ENCODE results near the gene CDC16.
"Not testable (repeated sequence)": the region's sequence is repeated elsewhere in the genome, so short reads cannot be mapped to it uniquely, and the experiment has no call there.

The CDC16 gene

DNA sequence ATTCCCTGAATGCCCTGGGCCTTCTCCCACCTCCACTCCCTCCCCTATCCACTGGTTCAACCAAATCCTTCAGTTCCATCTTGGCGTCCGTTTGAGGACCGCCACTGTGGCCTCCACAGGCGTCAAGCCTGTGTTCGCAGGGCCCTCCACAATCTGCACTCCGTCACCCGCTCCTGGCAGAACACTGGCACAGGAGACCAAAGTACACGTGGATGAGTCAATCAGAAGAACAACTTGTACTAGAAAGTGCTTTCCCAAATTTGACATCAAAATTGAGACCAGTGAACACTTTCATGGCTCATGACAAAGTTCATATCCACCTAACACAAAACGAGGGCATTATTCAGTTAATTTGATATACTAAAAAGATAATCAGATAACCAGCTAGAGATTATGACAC lies 6.5 kb upstream of the CDC16 start:
- no peak for DNase-seq

DNA sequence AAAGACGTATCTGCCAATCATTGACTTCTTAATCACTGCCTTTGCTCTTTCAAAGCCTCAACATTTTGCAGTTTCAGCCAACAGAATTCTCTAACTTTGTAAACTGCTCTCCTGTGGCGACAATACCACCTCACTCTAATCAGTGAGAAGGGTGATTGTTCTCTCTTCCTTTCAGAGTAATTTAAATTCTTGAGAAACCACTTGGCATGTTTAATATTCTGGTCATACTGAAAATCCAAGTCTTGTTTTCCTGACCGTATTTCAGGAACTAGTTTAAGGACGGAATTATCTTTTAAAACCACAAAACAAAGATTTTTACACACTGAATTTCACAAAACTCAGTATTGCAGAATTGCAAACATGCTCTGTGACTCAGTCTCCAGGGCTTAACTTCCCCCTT lies 5.2 kb upstream of the CDC16 start:
- DNase-seq: no peak

DNA sequence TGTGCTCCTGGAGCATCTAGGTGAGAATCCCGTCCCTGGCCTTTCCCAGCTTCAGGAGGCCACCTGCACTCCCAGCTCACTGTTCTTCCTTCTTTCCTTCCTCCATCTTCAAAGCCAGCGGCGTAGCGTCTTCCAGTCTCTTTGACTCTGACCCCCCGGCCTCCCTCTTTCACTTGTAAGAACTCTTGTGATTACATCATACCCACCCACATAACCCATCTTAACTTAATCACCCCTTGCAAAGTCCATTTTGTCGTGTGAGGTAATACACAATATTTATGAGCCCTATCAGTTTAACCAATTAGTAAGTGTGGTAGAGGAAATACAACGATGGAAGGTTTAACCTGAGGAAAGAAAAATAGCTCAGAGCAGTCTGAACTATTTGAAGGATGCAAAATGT lies 4.6 kb upstream of the CDC16 start:
- DNase-seq: no peak

DNA sequence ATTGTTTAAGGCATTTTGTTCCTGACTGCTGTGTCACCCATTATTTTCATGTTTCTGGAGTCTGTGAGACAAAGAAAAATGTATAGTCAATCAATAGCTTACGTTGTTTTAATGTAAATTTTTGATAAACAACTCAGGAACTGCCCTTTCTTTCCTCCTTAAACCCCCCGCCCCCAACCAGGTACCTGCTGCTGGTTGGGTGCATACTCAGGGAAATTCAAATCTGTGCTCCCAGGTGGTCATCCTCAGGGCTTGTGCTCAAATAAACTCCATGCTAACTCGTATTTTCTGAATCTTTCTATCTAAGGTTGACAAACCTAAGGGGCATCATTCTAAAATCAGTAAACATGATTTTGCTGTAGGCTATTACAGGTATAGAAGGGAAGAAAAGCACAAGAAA lies 4.1 kb upstream of the CDC16 start:
- no peak for DNase-seq

DNA sequence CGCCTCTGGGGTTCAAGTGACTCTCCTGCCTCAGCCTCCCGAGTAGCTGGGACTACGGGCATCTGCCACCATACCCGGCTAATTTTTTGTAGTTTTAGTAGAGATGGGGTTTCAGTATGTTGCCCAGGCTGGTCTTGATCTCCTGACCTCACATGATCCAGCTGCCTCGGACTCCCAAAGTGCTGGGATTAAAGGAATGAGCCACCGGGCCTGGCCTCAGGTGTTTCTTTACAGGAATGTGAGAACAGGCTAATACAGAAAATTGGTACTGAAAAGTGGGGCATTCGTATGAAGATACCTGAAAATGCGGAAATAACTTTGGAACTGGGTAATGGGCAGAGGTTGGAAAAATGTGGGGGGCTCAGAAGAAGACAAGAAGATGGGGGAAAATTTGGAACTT lies 2.8 kb upstream of the CDC16 start:
- DNase-seq: no peak

DNA sequence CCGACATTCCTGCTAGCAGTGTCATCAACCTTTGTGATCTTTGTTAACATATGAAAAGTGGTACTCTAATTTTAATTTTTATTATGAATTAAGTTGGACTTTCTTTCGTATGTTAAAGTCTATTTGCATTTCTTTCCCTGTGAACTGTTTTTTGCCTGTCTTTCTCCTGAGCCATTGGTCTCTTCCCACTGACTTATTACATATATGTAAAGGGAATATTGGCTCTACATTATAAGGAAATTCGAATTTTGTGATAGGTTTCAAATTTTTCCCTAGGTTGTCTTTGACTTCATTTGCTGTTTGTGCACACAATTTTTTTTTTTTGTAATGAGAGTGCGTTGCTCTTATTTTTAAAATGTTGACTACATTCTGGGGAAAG lies 442 bp upstream of the CDC16 start:
- DNase-seq: no peak

DNA sequence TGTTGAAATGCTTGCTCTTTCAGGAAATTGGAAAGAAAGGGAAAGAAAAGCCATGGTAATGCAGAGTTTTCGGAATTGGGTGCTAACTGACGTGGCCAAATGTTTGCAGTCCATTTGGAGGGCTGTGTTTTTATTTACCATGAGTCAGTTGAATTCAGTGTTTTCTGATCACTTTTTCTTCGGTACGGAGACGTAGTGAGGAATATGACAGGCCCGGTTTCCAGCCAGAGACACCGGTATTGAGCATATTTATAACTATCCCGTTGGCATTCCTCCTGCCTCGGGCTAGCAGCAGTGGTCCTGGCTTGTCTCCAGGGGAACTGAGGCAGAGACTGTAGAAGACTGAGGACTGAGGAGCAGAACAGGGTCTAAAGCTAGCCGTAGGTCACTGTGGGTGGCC lies 1.0 kb downstream of the CDC16 start:
- DNase-seq: no peak

DNA sequence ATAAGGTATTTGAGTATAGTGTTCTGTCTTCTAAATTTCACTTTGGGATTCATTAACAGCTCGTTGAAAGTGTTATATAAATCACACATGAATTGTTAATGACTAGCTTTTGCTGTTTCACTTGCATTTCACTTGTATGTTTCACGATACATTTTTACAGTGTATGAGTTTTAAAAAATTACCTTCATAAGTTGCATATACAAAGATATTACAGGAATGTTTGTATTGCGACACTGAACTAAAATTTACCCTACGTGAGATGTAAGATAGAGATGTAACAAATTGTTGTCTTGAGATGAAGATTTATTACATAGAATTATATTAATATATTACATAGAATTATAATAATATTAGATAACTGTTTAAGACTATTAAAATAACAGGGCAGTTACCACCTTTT lies 1.5 kb downstream of the CDC16 start:
- DNase-seq: no peak

DNA sequence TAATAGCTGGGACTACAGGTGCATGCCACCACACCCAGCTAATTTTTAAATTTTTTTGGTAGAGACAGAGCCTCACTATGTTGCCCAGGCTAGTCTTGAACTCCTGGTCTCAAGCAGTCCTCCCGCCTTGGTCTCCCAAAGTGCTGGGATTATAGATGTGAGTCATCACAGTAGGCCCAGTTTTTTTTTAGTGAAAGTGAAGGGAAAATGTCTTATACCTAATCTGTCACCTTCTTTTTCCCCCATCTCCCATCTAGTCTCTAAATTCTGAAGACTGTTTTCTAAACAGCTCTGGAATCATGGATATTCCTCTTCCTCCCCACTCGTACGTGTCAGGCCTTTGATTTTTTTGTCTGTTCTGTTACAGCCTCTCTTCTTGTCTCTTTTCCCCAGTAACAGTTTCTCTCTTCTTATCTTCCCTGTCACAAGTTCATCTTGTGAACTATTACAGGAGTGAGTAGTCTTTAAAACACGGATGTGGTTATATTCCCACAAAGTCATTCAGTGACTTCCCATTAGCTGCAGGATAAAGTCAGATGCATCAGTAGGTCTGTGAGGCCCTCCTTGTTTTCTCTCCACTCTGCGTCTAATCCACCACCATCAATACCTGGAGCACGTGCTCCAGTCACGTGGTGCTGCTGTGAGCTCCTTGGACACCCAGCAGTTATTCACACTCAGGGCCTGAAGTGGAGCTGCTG lies 2.9 kb downstream of the CDC16 start:
- no peak for DNase-seq

DNA sequence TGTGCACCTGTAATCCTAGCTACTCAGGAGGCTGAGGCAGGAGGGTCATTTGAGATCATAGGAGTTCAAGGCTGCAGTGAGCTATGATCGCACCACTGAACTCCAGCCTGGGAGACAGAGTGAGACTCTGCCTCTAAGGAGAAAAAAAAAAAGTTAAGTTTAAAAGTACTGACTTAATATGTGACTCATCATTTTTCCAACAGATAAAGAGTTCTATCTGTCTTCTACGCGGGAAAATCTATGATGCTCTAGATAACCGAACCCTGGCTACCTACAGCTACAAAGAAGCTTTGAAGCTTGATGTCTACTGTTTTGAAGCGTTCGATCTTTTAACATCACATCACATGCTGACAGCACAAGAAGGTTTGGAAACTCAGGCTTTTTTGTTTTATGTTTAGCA lies 7.2 kb downstream of the CDC16 start:
- no peak for DNase-seq

DNA sequence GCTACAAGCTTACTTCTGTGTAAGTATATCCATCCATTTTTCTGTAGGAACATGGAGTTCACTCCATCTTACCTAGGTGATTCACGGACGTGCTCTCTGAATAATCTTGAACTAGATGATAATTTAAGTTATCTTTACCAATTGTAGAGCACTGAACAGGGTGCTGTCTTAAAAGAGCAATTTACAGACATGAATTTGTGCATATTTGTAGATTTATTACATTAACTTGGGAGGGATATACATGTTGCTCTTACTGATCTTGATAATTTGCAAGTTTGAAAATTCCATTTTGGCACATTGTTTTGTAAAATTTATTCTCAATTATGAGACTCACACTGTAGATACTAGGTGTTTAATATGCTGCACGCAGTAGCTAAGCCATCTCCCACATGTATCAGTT lies 9.3 kb downstream of the CDC16 start:
- DNase-seq: no peak

DNA sequence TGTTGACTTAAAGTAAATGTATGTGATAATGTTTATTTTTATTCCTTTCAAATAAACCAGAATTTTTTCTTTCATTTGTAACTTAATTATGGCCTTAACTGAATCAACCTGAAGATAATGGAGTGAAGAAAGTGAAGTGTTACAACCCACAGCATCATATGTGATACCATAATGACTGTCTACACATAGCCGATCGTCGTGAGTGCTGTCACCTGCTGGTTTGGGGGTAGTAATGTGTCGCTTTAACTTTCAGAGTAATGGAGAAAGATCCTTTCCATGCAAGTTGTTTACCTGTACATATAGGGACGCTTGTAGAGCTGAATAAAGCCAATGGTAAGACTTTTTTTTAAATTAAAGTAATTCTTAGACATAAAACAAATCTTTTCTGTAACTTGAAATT lies 9.9 kb downstream of the CDC16 start:
- DNase-seq: no peak

DNA sequence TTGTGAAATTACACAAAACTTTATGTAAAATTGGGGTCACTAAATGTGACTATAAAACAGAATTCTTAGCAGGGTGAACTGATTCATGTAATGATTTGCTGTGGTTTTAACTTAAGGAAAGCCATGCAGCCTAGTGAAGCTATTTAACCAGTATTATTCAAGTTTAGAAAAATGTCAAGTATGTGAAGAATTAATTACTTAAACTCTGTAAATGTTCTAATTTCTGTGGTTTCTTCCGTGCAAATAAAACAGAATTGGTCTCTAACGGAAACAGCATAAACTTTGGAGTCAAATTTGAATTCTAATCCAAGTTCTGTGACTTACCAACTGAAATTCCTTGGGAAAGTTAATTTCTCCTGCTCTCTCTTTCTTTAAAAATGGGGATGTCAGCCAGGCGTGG lies 13.3 kb downstream of the CDC16 start:
- DNase-seq: peak; percentile 7

DNA sequence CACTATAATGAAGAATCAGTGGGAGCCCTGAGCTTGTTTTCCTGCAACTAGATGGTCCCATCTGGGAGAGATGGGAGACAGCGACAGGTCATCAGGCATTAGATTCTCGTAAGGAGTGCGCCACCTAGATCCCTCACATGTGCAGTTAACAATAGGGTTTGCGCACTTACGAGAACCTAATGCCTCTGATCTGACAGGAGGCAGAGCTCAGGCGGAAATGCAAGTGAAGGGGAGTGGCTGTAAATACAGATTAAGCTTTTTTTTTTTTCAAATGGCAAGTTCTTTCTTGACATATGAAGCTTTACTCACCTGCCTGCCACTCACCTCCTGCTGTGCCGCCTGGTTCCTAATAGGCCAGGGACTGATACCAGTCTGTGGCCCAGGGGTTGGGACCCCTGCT lies 14.4 kb downstream of the CDC16 start:
- DNase-seq: no peak

DNA sequence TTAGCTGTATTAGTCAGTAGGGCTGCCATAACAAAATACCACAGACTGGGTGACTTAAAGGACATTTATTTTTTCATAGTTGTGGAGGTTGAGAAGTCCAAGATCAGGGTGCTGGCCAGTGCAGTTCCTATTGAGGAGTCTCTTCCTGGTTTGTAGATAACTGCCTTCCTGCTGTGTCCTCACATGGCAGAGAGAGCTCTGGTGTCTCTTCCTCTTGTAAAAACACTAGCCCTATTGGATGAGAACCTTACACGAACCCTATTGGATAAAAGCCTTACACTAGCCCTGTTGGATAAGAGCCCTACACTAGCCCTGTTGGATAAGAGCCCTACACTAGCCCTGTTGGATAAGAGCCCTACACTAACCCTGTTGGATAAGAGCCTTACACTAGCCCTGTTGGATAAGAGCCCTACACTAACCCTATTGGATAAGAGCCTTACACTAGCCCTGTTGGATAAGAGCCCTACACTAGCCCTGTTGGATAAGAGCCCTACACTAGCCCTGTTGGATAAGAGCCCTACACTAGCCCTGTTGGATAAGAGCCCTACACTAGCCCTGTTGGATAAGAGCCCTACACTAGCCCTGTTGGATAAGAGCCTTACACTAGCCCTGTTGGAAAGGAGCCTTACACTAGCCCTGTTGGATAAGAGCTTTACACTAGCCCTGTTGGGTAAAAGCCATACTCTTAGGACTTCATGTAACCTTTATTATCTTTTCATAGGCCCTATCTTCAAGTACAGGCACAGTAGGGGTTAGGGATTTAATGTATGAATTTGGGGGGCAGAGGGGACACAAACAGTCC lies 17.1 kb downstream of the CDC16 start:
- not testable (repeated sequence) for DNase-seq

DNA sequence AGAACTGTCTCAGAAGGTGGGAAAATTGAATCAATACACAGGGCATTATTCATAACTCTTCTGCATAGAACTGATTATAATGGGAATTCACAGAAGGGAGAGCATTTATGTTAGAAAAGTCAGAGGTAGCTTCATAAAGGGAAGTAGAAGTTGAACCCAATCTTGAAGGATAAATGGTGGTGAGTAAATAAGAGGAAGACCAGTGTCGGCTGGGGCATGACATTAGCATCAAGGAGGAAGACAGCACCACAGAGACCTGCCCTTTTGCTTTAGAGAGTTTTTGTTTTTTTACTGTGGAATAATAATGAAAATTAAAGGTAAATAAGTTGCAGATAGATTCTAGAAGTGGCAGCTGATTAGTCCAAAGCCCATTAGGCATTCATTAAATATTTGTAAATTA lies 21.9 kb downstream of the CDC16 start:
- DNase-seq: no peak

DNA sequence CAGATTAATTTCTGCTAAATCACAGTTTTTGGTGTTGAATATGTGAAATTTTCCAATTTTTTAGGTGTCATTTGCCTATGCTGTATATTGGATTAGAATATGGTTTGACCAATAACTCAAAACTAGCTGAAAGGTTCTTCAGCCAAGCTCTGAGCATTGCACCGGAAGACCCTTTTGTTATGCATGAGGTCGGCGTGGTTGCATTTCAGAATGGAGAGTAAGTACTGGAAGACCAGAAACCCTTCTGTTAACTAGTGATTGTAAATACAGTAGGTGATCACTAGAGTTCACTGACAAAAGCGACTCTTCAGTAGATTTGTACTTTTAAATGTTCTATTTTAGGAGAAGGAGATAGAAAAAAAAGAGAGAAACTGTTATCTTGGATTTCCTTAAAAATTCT lies 22.3 kb downstream of the CDC16 start:
- no peak for DNase-seq

DNA sequence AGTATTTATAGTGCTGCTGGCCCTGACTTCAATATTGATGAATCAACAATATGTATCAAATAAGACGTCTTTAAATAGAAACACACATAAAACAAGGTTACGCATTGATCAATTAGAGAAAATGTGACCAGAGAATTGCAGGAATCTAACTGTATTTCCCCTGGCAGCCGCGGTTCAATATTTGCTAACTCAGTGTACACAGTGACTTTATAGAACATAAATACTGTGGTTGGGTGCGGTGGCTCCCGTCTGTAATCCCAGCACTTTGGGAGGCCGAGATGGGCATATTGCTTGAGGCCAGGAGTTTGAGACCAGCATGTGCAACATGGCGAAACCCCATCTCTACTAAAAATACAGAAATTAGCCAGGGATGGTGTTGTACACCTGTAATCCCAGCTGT lies 23.9 kb downstream of the CDC16 start:
- DNase-seq: no peak

DNA sequence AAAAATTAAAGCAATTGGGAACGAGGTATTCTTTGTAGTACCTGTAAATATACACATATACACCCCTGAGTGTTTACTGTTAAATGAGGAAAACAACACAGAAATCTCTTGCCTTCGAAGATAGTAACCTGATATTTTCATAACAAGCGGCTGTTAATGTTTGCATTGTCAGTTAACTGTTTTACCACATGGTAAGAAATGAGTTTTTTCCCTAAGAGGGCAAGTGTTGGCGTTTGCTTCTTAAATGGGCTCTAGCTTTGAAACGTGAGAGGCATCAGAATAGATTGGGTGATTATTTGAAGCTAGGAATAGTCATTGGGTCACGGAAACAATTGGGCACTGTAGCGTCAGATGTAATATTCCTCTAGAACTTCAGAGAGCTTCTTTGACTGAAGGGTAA lies 24.7 kb downstream of the CDC16 start:
- DNase-seq: no peak

DNA sequence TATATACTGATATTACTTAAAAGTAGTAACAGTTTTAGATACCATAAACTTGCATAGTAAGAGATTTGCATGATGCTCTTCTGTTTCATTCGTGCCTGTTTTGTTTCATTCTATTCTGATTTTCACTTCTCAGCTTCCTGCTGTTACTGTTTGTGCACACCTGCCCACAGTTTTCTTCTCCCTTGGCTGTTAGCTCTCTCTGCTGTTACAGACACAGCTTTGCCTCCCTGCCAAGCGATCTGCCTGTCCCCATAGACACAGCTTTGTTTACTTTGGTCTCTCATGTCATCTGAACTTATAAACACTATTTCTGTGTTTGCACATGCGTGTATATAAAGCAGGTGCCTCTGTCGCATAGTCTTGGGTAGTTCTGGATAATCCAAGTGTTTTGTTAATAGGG lies 25.3 kb downstream of the CDC16 start:
- no peak for DNase-seq

DNA sequence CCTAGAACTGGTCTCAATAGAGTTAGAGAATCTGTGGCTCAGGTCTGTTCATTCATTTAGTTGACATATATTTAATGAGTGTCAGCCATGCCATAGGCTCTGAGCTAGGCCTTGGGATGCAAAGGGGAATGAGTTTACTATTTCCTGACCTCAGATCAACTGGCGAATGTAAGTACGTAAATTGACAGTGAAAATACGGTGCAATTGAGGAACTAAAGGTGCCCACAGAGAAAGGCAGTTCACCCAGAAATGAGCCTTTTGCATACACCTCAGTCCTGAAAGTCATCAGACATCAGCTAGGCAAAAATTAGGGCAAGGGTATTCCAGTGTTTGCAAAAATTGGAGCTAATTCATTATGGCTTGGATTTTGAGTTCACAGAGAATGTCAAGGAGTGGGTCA lies 26.1 kb downstream of the CDC16 start:
- DNase-seq: no peak

DNA sequence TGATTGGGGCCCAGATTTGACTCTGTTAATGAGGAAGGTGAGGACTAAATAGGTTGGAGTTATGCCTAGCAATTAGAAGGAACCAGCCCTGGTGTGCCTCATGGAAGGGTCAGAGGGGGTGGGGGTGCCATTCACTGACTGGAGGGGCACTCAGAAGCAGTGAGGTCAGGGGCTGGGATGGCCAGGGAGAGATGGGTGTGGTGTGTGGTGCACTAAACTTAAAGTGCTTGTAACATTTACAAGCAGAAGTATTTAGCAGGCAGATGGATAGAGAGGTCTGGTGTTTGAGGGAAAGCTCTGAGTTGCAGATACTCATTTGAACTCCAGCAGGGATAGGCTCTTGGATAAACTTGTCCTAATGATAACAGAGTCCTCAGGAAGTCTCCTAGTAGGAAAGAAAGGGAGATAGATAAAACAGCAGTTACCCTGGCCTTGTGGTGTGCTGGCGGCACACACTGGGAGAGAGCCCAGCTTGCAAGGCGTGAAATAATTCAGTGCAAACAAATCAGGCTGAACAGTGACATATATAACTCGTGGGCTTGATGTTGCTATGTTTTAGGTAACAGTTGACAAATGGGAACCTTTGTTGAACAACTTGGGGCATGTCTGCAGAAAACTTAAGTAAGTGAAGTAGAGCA lies 26.8 kb downstream of the CDC16 start:
- DNase-seq: no peak

DNA sequence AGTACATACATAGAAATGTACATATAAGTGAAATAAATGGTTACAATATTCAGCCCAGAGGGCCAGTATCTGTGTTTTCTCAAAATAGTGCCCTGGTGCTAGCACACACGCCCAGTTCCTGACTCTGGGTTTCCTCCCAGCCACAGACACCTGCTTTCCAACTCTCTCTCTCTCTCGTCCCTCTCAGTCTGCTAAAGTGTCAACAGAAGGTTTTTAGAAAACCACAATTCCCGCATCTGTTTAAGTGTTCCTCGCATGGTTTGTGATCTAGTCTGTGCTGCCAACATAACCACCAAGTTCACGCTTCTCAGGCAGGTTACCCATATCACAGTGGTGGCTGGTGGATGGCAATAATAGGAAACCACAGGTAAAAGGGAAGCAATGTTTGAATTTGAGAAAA lies 28.9 kb downstream of the CDC16 start:
- DNase-seq: no peak

DNA sequence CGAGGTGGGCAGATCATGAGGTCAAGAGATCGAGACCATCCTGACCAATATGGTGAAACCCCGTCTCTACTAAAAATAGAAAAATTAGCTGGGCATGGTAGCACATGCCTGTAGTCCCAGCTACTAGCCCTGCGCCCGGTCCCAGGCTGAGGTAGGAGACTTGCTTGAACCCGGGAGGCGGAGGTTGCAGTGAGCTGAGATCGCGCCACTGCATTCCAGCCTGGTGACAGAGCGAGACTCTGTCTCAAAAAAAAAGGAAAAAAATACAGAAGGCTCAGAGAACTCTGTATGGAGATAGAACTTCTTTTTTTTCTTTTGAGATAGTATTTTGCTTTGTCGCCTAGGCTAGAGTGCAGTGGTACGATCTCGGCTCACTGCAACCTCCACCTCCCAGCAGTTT lies 29.6 kb downstream of the CDC16 start:
- DNase-seq: not testable (repeated sequence)

All from HCEC 1CT (cell line).